Kasumi-1 (cell line): ENCODE measurements around the gene GSG1L.
A peak's percentile ranks its signal among the peaks of the same experiment; 100 is the strongest.
"Not testable (repeated sequence)": the region's sequence is repeated elsewhere in the genome, so short reads cannot be mapped to it uniquely, and the experiment has no call there.

Experiments used
- DNase-seq, 2 experiments: peaks; one replicate each; lab custom pipeline; 2025; lab: John Stamatoyannopoulos, UW

Gene GSG1L

DNA sequence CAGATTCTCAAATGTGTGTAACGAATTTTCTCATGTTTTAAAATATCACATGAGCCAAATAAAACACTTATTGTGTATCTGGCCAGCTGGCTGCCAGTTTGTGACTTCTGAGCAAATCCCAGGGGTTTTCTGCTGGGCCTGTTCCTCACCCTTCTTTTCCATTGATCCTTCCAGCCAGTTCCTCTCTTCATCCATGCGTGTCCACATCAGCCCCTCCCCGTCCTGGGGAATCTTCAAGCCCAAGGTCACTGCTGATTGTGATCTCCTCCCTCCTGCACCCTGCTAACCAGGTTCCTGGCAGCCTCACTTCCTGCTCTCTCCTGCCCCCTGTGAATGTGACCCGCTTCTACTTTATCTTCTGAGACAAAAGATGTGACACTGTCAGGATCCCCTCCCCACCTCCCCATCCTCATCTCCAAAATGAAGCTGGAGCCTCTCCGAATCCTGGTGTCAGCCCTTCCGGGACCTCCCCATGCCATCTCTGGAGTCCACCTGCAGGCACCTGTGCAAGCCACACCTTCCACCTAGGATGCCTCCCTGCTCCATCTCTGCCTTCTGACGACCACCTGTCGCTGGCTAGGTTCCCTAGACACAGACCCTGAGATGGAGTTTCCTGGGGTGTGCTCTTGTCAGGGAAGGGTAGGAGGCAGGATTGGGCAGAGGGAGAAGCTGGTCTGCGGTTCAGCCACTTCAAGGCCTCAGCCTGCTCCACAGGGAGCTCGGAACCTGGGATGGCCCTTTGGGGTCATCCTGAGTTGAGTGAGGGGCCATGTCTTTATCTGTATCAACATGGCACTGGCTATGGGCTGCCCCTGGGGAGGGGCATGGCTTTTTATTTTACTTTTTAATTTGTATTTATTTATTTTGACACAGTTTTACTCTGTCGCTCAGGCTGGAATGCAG lies 308.5 kb downstream of the GSG1L start:
- DNase-seq = no peak

DNA sequence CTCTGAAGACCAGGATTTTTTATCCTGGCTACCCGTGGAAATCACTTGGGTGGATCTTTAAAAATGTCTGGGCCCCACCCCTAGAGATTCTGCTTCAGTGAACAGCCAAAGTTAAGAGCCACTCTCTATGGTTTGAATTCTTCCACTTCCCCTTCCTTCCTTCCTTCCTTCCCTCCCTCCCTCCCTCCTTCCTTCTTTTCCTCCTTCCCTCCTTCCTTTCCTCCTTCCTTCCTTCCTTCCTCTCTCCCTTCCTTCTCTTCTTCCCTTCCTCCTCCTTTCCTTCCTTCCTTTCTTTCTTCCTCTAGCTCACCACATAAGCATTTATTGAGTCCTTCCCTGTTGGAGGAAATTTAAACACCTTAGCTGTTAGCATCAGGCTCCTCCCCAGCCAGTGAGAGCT lies 310.0 kb downstream of the GSG1L start:
- no peak for DNase-seq

DNA sequence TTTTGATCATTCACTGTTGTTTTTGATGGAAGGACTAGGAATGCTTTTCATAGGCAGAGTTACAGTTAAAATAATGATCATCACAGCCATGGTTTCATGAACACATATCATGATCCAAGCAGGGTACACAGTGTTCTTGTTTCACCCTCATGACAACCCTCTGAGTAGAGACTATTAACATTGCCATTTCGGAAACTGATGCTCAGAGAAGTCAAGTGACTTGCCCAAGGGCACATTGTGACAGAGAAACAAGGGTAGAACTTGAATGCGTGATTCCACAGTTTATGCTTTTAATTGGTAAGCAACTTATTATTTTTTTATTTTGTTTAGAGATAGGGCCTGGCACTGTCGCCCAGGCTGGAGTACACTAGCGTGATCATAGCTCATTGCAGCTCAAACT lies 311.3 kb downstream of the GSG1L start:
- no peak for DNase-seq

DNA sequence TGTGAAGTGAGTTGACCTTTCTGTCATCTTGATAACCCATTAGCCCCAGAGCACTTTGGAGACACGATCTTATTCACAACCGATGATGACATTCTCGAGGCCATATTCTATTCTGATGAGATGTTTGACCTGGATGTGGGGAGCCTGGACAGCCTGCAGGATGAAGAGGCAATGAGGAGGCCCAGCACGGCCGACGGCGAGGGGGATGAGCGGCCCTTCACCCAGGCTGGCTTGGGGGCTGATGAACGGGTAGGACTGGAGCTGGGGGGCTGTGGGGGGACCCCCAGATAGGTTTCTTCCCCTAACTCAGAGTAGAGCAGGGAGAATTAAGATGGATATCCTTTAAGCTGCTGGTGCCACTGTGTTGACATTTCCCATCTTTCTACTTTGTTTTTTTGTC lies 311.8 kb downstream of the GSG1L start:
- DNase-seq = no peak

DNA sequence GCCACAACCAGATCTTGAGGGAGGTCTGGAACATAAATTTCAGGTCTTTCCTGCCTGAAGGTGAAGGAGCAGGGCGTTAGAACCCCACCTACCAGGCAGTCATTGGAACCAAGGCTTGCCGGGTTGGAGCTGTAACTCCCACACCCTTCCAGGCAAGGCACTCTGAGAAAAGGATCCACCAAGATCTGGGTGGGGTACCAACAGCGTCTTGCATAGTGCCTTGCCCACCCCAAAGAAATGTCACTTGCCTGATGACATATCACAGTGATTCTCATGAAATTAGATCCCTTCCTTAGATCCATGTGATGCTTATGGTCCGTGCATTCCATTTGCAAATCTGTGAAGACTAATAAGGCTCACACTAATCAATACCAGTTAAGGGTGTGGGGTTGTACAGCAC lies 312.3 kb downstream of the GSG1L start:
- no peak for DNase-seq

DNA sequence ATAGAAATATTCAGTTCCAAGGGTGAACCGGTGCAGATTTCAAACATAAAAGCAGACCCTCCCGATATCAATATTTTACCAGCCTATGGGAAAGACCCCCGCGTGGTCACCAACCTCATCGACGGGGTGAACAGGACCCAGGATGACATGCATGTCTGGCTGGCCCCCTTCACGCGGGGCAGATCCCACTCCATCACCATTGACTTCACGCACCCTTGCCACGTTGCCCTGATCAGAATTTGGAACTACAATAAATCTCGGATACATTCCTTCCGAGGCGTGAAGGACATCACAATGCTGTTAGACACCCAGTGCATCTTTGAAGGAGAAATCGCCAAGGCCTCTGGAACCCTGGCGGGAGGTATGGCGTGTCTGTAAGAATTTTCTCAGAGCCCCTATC lies 313.6 kb downstream of the GSG1L start:
- DNase-seq = no peak

DNA sequence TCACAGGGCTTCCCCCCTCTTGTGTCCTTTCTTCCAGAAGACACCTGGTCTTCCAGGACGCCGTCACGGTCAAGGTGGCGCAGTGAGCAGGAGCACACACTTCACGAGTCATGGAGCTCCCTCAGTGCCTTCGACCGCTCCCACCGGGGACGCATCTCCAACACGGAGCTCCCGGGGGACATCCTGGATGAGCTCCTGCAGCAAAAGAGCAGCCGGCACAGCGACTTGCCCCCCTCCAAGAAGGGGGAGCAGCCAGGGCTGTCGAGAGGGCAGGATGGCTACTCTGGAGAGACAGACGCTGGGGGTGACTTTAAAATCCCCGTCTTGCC lies 314.0 kb downstream of the GSG1L start:
- DNase-seq = no peak

DNA sequence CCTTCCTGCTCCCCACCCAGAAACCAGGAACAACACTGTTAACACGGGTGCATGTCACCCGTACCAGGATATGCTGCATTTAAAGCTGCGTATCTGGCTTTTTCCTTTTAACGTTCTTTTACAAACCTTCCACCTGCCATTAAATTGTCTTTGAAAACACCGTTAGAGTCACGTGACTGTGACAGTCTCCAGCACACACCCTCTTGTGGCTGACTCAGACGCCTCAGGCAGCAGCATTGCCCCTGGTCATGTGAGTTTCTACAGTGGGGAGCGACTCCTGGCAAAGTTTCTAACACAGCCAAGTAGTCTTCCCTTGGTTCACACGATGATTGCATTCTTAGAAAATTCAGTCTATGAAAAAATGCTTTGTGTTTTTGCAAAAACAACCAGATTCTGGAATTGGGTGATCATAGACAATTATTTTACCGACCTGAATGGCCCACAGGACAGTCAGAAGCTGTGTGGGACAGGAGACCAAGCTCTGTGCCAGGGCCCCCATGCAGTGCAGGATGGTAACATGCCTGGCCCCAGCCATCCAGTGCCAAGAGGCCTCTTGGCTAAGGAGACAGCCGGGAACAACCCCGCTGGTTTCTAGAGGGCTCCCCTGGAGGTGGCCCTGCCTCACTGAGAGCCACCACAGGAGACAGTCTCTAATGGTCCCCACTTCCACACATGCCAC lies 314.5 kb downstream of the GSG1L start:
- DNase-seq = peak; percentile 32 to 36

DNA sequence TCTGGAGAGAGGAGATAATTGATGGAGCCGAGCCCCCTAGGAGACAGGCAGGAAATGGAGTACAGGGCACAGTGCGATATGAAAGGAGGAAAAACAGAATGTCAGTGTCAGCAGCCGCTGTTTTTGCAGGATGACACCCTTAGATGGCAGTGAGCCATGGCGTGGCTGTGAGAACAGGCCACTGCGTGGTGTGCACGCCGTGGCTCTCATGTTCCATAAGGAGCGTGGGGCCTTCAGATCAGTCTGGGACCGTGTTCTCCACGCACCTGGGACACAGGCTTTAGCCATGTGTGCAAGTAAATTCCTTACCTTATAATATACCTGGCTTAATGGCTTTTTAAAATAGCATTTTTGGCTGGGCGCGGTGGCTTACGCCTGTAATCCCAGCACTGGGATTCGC lies 315.6 kb downstream of the GSG1L start:
- DNase-seq = no peak

DNA sequence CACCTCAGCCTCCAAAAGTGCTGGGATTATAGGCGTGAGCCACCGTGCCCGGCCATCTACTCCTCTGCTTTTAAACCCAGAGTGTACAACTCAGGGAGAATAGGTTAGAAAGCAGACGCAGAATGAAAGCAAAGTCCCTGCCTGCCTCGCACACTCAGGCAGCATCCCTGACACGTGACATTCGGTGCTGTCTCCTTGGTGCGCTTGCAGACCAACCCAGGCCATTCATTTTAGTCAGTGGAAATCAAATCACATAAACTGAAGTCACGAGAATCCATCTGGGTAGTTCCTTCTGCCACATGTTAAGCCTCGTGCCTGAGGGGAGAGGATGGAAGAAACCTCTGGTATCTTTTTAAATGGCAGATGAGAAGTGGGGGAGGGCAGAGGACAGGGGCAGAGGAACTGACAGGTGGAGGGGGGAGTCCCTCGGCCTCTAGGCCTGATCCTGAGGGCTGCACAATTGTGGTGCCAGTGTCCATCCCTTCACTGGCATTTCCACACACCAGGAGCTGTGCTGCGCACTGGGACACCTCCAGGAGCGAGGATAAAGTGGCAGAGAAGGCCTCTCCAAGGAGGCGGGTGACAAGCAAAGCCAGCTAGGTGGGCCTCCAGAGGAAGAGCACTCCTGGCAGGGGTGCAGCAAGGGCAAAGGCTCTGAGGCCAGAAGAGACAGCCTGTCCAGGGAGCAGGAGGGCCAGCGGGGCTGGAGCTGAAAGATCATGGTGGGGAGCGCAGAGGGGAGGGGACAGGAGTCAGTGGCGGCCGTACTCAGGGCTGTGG lies 317.2 kb downstream of the GSG1L start:
- no peak for DNase-seq

DNA sequence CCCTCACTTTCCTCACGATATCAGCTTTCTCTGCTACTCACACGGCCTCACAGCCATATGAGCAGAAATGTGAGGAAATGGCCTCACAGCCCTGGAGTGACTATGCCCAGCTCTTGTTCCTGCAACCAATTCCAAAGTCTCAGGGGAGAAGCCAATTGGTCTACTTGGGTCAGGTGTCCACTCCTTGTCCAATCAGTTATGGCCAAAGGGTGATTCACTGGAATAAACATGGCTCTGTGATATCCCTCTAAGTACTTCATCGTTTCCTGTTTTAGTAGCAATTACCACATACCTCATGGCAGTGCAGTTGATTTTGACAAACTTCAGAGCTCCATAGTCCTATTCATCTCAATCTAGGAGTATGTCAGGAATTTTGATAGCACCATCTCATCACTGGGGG lies 318.2 kb downstream of the GSG1L start:
- DNase-seq = no peak

DNA sequence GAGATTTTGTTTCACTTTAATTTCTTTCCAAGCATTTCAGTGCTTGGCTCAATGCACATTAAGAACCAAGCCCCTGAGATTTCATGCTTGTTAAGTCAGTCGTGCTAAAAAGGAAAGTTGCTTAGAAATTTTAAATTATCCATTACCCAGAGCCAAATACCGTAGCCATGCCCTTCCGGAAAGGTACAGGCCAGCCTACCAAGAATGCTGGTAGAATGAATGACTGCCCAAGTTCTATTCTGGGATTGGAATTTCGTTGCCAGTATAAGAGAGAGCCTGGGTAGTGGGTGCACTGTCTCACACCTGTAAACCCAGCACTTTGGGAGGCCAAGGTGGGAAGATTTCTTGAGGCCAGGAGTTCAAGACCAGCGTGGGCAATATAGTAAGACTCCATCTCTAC lies 319.6 kb downstream of the GSG1L start:
- no peak for DNase-seq

DNA sequence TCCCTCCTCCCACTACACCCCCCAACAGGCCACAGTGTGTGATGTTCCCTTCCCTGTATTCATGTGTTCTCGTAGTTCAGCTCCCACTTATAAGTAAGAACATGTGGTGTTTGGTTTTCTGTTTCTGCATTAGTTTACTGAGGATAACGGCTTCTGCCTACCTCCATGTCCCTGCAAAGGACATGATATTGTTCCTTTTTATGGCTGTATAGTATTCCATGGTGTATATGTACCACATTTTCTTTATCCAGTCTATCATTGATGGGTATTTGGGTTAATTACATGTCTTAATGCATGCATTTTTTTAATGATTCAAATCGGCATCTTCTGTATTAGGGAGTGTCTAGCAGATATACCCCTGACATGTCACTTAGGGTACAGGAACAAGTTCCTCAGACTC lies 320.5 kb downstream of the GSG1L start:
- DNase-seq = not testable (repeated sequence)

DNA sequence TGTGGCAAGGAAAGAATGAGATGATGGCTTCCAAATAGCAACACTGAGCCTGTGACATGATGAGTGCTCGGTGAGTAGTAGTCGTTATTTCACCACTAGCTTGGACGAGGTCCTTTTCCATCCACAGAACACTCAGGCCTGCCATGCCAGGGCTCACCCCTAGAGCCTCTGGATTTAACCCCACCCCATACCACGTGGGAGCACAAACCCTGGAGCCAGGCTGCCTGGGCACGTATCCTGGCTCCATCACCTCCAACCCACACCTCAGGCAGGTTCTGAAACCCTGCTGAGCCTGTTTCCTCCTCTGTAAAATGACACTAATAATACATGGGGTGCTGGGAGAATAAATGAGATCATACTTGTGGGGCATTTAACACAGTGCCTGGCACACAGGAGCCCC lies 321.2 kb downstream of the GSG1L start:
- DNase-seq = no peak

DNA sequence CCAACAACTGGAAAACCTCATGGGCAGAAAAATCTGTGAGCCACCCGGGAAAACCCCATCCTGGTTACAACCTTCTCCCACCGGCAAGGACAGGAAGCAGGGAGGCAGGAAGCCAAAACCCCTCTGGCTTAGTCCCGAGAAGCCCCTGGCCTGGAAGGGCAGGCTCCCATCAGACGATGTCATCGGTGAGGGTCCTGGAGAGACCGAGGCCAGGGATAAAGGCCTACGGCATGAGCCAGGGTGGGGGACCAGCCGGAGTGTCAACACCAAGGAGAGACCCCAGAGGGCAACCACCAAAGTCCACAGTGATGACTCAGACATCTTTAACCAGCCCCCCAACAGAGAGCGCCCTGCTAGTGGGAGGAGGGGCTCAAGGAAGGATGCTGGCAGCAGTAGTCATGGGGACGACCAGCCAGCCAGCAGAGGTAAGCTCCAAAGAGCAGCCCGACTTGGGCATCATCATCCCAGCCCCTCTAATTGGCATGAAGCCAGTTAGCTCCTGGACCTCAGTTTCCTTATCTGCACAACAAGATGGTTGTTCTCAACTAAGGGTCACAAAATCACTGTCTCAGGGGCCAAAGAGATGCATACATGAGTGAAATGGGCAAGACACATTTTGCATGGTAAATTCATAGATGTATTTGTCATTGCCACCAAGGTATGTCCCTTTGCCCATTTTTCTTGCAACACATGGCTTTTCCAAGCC lies 322.9 kb downstream of the GSG1L start:
- DNase-seq = no peak

DNA sequence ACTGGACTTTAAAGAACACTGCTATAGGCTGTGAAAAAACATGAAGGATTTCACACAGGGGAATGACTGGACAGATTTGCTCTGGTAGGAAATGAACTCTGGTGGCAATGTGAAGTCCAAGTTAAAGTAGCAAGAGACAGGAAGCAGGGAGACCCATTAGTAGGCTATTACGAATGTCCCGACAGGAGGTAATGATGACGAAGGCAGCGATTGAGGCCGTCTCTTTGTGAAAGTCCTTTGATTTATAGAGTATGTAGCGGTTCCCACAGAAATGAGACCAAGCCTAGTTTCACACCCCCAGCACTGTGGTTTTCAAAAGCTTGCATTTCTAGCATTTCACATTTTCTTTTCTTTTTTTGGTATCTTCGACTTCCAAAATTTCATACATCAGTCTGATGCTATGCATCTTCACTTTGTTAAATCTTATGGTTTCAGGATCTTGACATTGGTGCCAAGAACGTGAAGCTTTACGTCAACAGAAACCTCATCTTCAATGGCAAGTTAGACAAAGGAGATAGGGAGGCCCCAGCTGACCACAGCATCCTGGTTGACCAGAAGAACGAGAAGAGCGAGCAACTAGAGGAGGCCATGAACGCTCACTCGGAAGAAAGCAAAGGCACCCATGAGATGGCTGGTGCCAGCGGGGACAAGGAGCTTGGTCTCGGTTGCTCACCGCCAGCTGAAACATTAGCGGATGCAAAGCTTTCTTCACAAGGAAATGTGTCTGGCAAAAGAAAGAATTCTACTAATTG lies 323.7 kb downstream of the GSG1L start:
- no peak for DNase-seq

DNA sequence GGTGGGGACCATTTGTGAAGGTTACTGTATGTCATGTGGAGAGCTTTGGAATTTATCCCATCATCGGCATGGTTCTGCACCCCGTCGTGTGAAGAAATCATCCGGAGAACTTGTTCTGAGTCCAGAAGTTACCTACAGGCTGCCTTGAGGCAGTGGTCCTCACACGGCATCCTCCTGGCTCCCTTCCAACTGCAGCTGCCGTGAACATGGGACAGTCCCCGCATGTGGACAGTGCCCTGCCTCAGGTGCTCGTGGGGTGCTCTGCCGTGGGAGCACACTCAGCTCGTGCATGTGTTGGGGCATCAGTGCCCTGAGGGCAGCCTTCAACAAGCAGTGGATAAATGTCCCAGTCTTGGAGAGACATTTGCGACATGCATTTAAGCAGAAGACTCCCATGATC lies 324.9 kb downstream of the GSG1L start:
- no peak for DNase-seq
